HG02840 (cell line): Measurements from ENCODE around the gene RASGRP4.
"Not testable (repeated sequence)": the region's sequence is repeated elsewhere in the genome, so short reads cannot be mapped to it uniquely, and the experiment has no call there.

Experiments used
- ATAC-seq: cut with Tn5 transposase; IDR thresholded peaks from one replicate; pipeline ENCODE4 v1.9.1; 2021; ENCODE audit warnings: mild to moderate bottlenecking, moderate library complexity, moderate number of reproducible peaks; ENCODE audit not compliant: unreplicated experiment, low FRiP score

RASGRP4 gene

GRCh38 chr19:38448225-38448624 lies 22.2 kb upstream of the RASGRP4 start:
- ATAC-seq, result no peak

DNA sequence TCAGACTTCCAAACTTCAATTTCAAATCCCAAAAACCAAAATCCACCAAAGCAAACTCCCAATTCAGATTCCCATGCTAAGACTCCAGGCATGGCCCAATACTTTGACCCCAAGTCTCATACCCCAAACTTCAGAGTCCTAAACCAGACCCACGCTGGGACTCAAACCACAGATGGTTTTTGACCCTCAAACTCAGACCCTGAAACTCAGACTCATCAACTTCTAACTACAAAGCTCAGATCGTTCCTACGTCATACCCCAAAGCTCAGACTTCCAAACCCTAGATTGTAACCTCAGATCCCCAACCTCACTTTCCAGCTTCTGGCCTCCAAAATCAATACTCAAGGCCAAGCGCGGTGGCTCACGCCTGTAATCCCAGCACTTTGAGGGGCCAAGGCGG lies 19.3 kb upstream of the RASGRP4 start:
- ATAC-seq, result no peak

- ATAC-seq, result no peak
Observed at GRCh38 chr19:38444026-38444425, 18.0 kb upstream of the RASGRP4 start.

GRCh38 chr19:38443458-38443999 lies 17.5 kb upstream of the RASGRP4 start:
- no peak for ATAC-seq

GRCh38 chr19:38442736-38443135 lies 16.7 kb upstream of the RASGRP4 start:
- no peak for ATAC-seq

- ATAC-seq, result no peak
Observed at GRCh38 chr19:38441657-38442348, 15.8 kb upstream of the RASGRP4 start.

DNA sequence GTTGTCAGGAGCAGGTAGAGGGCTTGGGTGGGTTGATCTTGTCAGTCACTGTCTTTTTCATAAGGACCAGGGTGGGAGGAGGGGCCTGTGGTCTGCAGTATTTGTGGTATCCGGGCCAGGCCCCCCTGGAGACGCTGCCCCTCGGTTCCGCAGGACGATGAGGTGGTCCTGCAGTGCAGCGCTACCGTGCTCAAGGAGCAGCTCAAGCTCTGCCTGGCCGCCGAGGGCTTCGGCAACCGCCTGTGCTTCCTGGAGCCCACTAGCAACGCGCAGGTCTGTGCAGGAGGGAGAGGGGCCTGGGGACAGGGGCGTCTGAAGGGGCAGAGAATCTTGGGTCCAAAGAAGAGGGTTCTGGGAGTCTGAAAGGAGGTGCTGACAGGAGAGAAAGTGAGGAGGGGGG lies 14.6 kb upstream of the RASGRP4 start:
- ATAC-seq, result no peak

DNA sequence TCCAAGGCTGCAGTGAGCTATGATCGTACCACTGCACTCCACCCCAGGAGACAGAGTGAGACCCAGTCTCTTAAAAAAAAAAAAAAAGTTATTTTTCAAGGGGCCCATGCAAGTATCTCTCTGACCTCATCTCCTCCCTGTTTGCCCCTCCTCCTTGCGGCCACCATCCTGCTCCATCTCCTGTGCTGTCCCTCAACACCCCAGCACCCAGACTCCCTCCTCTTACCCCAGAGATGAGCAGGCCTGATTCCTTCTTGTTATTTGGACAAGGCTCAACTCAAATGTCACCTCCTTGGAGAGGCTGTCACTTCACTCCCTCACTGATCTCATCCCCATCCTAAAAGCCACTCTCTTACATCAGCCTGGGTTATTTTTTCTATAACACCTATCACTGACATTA lies 11.9 kb upstream of the RASGRP4 start:
- no peak for ATAC-seq

GRCh38 chr19:38437295-38437694 lies 11.3 kb upstream of the RASGRP4 start:
- ATAC-seq, result no peak

- no peak for ATAC-seq
Observed at GRCh38 chr19:38434549-38435051, 8.6 kb upstream of the RASGRP4 start.

GRCh38 chr19:38433268-38433733 lies 7.3 kb upstream of the RASGRP4 start, which contains the start of gene RYR1:
RYR1 (plus strand) TSS chr19:38433691; CDS start chr19:38433830, 139 bp downstream.
- no peak for ATAC-seq

GRCh38 chr19:38430931-38431330 lies 4.9 kb upstream of the RASGRP4 start:
- no peak for ATAC-seq

DNA sequence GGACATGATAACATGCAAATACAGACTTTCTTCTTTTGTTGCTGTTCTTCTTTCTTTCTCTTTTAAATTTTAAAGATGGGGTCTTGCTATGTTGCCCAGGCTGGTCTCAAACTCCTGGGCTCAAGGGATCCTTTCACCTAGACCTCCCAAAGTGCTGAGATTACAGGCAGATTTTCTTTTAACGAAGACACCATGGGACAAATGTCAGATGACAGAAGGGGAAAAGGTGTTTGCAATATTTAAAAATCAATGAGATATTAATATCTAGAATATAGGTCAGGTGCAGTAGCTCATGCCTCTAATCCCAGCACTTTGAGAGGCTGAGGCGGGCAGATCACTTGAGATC lies 3.8 kb upstream of the RASGRP4 start:
- no peak for ATAC-seq

- no peak for ATAC-seq
Observed at GRCh38 chr19:38429055-38429810, 3.2 kb upstream of the RASGRP4 start.

GRCh38 chr19:38427035-38427677 lies 1.1 kb upstream of the RASGRP4 start:
- ATAC-seq, result not testable (repeated sequence)

GRCh38 chr19:38425222-38425809 lies 703 bp downstream of the RASGRP4 start:
- no peak for ATAC-seq

GRCh38 chr19:38424272-38424671 lies 1.7 kb downstream of the RASGRP4 start:
- no peak for ATAC-seq

- no peak for ATAC-seq
Observed at GRCh38 chr19:38422438-38422837, 3.6 kb downstream of the RASGRP4 start.

DNA sequence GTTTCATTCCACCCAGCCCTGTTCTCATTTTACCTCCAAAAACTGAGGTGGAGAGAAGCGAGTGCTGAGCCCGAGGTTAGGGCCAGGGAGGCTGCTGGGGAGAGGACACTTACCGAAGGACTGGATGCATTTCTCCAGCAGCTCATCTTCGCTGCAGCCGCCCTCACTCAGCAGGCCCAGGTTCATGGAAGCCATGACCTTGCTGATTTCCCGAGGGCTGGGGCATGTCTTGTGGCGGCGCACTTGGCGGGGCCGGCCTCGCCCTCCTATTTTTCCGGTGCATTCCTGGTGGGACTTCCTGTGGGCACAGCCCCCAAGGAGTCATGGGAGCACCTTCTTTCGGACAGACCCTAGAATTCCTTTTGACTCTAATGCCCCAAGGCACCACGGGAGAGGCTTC lies 4.2 kb downstream of the RASGRP4 start:
- no peak for ATAC-seq

GRCh38 chr19:38420935-38421334 lies 5.1 kb downstream of the RASGRP4 start:
- no peak for ATAC-seq
